AG04450 (cell line): Measurements from ENCODE around the gene C15orf39. TPM values are rescaled to one million over a fixed set of nuclear protein-coding genes. Genes with fewer than 3 reads are reported as not detected.

Source experiments
- CTCF ChIA-PET: fragments of 300-600, 350-600 bp; formaldehyde crosslinking; extraction: SDS; loops from one replicate; lab custom pipeline; 2022; ENCODE audit warnings: antibody characterized with exemption, inconsistent platforms; lab: Charles Lee
- POLR2A ChIA-PET: fragments of 350-600 bp; formaldehyde crosslinking; extraction: SDS; loops from one replicate; lab custom pipeline; 2021; ENCODE audit warnings: antibody characterized with exemption, inconsistent platforms; lab: Yijun Ruan, JAX
- DNase-seq: peaks from one replicate; pipeline ENCODE4 v3.0.0-alpha.2; 2011; ENCODE audit warnings: low read depth, low spot score
- H3K27ac ChIP-seq: one replicate; pipeline ENCODE4 v1.5.1; 2012; ENCODE audit warnings: low read depth, low read length, control low read depth
- H3K27me3 ChIP-seq: one replicate; pipeline ENCODE4 v1.6.0; 2012; ENCODE audit warnings: low read length; ENCODE audit not compliant: control insufficient read depth, insufficient read depth
- H3K4me3 ChIP-seq: 2 replicates; pipeline ENCODE4 v1.5.1; 2011; ENCODE audit warnings: mild to moderate bottlenecking, low read depth, low read length, control low read depth
- H3K9me3 ChIP-seq: 2 replicates; pipeline ENCODE4 v1.5.1; 2012; ENCODE audit warnings: low read length; ENCODE audit not compliant: control insufficient read depth, insufficient read depth
- polyA plus RNA-seq: library from polyadenylated mRNA; depleted of rRNA; stranded (reverse); fragments of >200 nt; gene quantifications from 2 replicates; pipeline ENCODE4 v1.2.3, GENCODE V29; 2011
- TF ChIP-seq, protein P1 (sequence below): IDR thresholded peaks from 2 replicates; pipeline ENCODE4 v1.5.1; 2011; ENCODE audit warnings: low read depth, low read length, control low read depth, inconsistent platforms

C15orf39 gene
- polyA plus RNA-seq, 1 experiment: 2.1 TPM

DNA sequence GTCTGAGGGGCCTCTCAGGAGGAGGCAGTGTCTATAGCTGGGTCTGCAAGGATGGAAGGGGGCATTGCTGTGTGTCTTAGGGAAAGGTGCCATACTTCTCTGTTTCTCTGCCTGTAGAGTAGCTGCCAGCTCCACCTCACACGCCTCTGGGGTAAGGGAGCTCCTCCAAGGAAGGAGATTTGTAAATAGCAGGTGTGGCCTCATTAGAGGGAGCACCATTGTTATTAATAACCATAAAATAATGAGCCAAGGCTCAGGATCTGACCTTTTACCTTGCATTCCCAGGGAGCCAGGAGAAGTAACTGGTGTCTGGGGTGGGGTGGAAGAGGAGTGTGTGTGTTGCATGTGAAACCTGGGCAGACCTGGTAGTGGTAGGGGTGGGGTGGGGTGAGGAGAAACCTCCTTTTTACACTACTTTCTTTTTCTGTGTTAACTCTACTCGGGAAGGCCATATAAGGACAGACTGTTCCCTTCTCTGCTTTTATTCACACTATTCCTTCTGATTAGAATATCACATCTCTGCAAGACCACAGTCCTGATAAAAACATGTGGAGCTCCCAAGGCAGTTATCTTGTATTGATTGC lies 2.2 kb upstream of the C15orf39 start:
- POLR2A ChIA-PET: no interaction called here
- CTCF ChIA-PET: interaction anchor here (2.3 kb wide), 1 partner anchor 170 kb away, joined by 8 read pairs; no protein-coding TSS in a partner anchor
- Histone ChIP-seq H3K27ac (no peak overlapping the region), H3K27me3 (peaks cover 27% of the 10 kb centered on the region), H3K9me3 (no peaks in the 10 kb centered on the region; the same call in 1 of the 2 replicates), H3K4me3 (no peak overlapping the region)
- no peak for DNase-seq
- TF ChIP-seq, protein P1, sequence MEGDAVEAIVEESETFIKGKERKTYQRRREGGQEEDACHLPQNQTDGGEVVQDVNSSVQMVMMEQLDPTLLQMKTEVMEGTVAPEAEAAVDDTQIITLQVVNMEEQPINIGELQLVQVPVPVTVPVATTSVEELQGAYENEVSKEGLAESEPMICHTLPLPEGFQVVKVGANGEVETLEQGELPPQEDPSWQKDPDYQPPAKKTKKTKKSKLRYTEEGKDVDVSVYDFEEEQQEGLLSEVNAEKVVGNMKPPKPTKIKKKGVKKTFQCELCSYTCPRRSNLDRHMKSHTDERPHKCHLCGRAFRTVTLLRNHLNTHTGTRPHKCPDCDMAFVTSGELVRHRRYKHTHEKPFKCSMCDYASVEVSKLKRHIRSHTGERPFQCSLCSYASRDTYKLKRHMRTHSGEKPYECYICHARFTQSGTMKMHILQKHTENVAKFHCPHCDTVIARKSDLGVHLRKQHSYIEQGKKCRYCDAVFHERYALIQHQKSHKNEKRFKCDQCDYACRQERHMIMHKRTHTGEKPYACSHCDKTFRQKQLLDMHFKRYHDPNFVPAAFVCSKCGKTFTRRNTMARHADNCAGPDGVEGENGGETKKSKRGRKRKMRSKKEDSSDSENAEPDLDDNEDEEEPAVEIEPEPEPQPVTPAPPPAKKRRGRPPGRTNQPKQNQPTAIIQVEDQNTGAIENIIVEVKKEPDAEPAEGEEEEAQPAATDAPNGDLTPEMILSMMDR: no peak

DNA sequence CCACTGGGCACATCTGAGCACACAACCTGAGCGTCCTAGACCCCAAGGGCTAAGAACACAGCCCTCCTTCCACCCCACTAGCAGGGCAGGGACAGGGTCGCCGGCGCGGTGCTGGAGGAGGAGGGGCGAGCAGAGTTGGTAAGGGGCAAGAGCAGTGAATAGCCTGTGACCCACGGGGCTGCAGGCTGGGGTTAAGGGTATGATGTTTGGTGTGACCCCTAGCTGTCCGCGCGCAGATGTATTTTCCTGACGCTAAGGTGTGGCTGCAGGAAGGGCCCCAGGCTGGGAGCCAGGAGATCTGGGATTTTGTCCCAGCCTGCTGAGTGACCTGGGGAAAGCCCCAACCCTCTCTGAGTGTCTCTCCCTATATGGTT lies 1.3 kb upstream of the C15orf39 start:
- Histone ChIP-seq H3K27me3 (peaks cover 25% of the 10 kb centered on the region), H3K9me3 (no peaks in the 10 kb centered on the region; the same call in 1 of the 2 replicates), H3K4me3 (no peak overlapping the region), H3K27ac (no peak overlapping the region)
- ChIA-PET CTCF (interaction anchor here (2.3 kb wide), 1 partner anchor 171 kb away, joined by 8 read pairs; no protein-coding TSS in a partner anchor), POLR2A (interaction anchor here (2.0 kb wide), 1 partner anchor 157 kb away, joined by 28 read pairs; no protein-coding TSS in a partner anchor)
- TF ChIP-seq, protein P1: no peak
- no peak for DNase-seq

DNA sequence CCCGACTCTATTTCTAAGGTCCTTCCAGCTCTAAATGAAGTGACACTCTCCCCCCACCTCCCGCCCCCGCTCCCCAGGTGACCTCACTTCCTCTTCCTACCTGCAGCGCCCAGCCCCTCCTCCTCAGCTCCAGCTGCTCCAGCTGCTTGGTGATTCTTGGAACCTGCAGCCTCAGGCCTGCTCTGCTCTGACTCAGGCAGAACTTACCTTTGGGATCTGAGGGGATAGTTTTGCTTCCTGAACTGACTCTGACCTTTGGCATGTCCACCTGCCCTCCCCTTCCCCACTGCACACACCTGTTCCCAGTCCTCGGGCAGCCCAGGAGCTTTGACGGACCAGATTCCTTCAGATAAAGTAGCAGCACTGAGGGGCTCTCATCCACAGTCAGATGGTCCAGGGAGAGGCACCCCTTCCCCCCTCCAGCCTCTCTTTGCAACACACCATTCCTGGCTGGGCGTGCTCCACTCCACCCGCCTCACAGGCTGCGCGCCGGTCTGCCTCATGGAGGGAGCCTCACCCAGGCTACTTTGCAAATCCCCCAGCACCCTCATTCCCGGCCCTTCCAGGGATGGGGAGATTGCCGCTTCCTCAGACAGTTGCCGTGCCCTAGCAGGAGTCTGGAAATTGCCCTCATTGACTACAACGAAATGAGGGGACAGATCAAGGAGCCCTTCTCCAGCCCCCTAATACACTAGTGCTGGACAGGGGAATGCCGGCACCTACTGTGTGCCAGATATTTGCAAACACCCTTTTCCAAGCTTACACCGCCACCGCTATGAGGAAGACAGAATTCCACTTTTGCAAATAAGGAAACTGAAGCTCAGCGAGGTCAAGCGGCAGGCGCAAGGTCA lies 692 bp upstream of the C15orf39 start:
- TF ChIP-seq, protein P1: no peak
- ChIA-PET CTCF (interaction anchor here (0.6 to 1.7 kb wide), 16 partner anchors 9 to 554 kb away, joined by 3 to 20 read pairs (median 4); partner anchors contain the start of gene PPCDC), POLR2A (interaction anchor here (0.6 to 2.0 kb wide), 11 partner anchors 25 to 247 kb away, joined by 3 to 28 read pairs (median 4); partner anchors contain the start of genes PPCDC and SCAMP5)
- H3K9me3 ChIP-seq: no peaks in the 10 kb centered on the region; the same call in 1 of the 2 replicates
- H3K27ac ChIP-seq: no peak overlapping the region
- DNase-seq: no peak
- peak overlapping the region; percentile 89 for H3K4me3 ChIP-seq
- H3K27me3 ChIP-seq: peaks cover 20% of the 10 kb centered on the region

DNA sequence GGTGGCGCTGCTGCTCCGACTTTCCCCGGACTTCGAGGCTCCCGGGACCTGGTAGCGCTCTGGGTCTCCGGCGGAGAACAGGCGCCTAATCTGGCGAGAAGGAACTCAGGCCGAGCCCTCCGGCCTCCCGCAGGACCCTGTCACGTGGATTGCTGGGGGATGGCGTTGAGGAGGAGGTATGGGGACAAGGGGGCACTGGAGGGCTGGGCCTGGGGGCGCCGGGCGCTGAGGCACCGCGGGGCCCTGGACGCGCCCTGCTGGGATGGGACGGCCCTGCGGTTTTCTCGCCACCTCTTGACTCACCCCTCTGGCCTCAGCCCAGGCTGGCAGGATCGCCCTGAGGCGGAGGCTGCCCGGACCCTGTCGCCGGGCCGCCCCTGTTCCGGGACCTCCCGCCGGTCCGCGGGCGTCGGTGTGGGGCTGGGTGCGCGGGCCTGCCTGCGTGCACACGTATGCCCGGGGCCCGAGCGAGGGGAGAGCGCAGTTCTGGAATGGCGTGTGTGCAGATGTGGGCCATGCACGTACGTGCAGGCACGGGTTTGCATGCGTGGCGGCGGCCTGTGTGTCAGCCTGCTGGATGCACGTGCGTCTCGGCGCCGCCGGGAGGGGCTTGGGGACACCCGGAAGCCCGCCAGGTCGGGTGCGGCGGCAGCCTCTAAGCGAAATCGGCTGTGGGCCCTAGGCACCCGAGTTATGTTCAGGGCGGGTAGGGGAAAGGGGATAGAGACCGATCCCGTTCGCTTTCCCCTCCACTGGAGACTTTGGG lies 752 bp downstream of the C15orf39 start:
- H3K4me3 ChIP-seq: peak overlapping the region; percentile 89
- H3K9me3 ChIP-seq: no peaks in the 10 kb centered on the region; the same call in 1 of the 2 replicates
- TF ChIP-seq, protein P1: no peak
- POLR2A ChIA-PET: interaction anchor here (1.0 to 2.4 kb wide), 8 partner anchors 27 to 248 kb away, joined by 3 to 28 read pairs (median 6); partner anchors contain the start of gene PPCDC
- DNase-seq: peak; percentile 59
- peak overlapping the region; percentile 85 for H3K27ac ChIP-seq
- CTCF ChIA-PET: interaction anchor here (0.7 to 3.0 kb wide), 10 partner anchors 10 to 175 kb away, joined by 4 to 63 read pairs (median 8); no protein-coding TSS in a partner anchor
- H3K27me3 ChIP-seq: peaks cover 19% of the 10 kb centered on the region
